Urothelium cell line (cell line): ENCODE measurements around the gene FLT3LG.
A peak's percentile ranks its signal among the peaks of the same experiment; 100 is the strongest.

Source experiments
- DNase-seq: peaks from one replicate; pipeline ENCODE4 v3.0.0; 2011; ENCODE audit warnings: low spot score, mixed read lengths
- FAIRE-seq: peaks from 2 replicates; lab custom pipeline; 2011; peaks lifted over from hg19 to GRCh38; lab: Jason Lieb, UNC

FLT3LG gene

GRCh38 chr19:49487277-49488045 is 13.4 kb downstream of the FLT3LG start, which contains the start of gene RPL13A:
TSS of gene RPL13A (plus strand) at chr19:49487608. CDS start at chr19:49487630, 22 bp downstream.
- DNase-seq, result peak; percentile 98
- peak; percentile 61 for FAIRE-seq

- DNase-seq, result no peak
- FAIRE-seq, result no peak
Measured at GRCh38 chr19:49488046-49488862, 14.2 kb downstream of the FLT3LG start.

- FAIRE-seq (no peak), DNase-seq (no peak)
Measured at GRCh38 chr19:49488863-49489537, 15.0 kb downstream of the FLT3LG start.

- DNase-seq (no peak), FAIRE-seq (no peak)
Measured at GRCh38 chr19:49489601-49490167, 15.7 kb downstream of the FLT3LG start.

- FAIRE-seq, result no peak
- no peak for DNase-seq
Measured at GRCh38 chr19:49490287-49491029, 16.4 kb downstream of the FLT3LG start.

GRCh38 chr19:49491030-49491803 is 17.2 kb downstream of the FLT3LG start:
- no peak for FAIRE-seq
- DNase-seq, result no peak

GRCh38 chr19:49491804-49492572 is 18.0 kb downstream of the FLT3LG start:
- FAIRE-seq (no peak), DNase-seq (no peak)

- FAIRE-seq (no peak), DNase-seq (no peak)
Measured at GRCh38 chr19:49492573-49493405, 18.8 kb downstream of the FLT3LG start.

GRCh38 chr19:49496574-49497008 is 22.6 kb downstream of the FLT3LG start:
- FAIRE-seq, result no peak
- no peak for DNase-seq

- peak; percentile 67 for DNase-seq
- FAIRE-seq, result no peak
Measured at GRCh38 chr19:49497047-49497788, 23.2 kb downstream of the FLT3LG start.

- DNase-seq, result no peak
- FAIRE-seq, result no peak
Measured at GRCh38 chr19:49497789-49498103, 23.7 kb downstream of the FLT3LG start.

GRCh38 chr19:49498475-49498874 is 24.5 kb downstream of the FLT3LG start:
- DNase-seq (no peak), FAIRE-seq (no peak)

GRCh38 chr19:49499030-49499670 is 25.1 kb downstream of the FLT3LG start:
- DNase-seq (no peak), FAIRE-seq (no peak)

GRCh38 chr19:49502866-49503581 is 29.0 kb downstream of the FLT3LG start:
- DNase-seq (peak; percentile 44), FAIRE-seq (no peak)

GRCh38 chr19:49503582-49503962 is 29.6 kb downstream of the FLT3LG start:
- DNase-seq, result no peak
- no peak for FAIRE-seq

- DNase-seq (peak; percentile 60), FAIRE-seq (no peak)
Measured at GRCh38 chr19:49506575-49507105, 32.6 kb downstream of the FLT3LG start.
